Measurements from ENCODE around the gene VRK3.

Gene VRK3

DNA sequence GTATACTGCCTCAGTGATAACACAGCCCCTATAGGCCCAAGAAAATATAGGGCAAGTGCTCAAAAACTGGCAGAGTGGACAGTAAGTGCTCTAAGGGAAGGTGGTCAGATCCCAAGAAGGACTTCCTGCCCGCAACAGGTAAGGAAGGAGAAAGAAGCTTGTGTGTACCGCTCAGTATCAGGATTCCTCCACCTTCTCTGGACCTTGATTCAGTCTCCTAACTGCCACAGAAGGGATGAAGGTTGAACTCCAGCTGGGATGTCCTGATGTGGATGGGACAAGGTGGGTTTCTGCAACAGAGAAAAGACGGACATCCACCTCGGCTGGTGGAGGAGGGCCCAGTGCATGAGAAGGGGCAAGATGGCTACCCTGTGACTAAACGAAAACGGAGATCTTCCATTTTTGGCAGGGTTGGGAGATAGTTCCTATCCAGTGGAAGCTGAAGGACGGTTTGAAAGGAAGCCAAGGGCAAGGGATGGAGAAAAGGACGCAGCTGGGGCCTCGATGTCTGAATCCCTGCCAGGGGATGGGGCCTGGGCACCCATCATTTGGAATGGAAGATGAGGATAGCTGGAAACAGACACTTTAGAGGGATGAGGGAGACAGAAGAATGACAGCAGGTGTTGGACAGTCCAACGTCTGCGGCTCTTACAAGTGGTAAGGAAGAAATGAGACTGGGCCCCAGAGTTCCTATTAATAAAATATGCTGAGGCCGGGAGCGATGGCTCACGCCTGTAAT, 97.5 kb downstream of the VRK3 start:
- DNase-seq = no peak

DNA sequence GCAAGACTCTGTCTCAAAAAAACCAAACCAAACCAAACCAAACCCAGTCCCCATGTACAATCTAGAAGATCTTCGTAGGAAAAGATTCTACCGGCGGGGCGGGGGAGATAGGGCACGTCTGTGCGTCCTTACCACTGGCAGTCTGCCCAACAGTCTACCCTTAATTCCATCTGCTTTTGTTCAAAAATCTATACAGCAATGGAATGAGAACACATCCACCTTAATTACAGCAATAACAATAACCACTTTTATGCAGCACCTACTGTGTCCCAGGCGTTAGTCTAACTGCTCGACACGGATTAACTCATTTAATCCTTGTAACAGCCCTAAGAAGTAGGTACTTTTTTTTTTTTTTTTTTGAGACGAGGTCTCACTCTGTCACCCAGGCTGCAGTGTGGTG, 98.7 kb downstream of the VRK3 start:
- no peak for DNase-seq
